Caco-2 (cell line): ENCODE measurements around the gene PNLIPRP1. TPM values are rescaled to one million over a fixed set of nuclear protein-coding genes. Genes with fewer than 3 reads are reported as not detected.

Experiments
- BruUV-seq: library from RNA; stranded (reverse); fragments of 400-500 nt; replicated peaks from 2 replicates; lab custom pipeline; 2021; lab: Mats Ljungman, UMichigan
- CTCF ChIA-PET: fragments of 300-600 bp; sonication (Branson Sonifier 250); formaldehyde crosslinking; loops from one replicate; lab custom pipeline; 2022; ENCODE audit warnings: antibody characterized with exemption; lab: Charles Lee
- POLR2A ChIA-PET: fragments of 300-600 bp; sonication (Branson Sonifier 250); formaldehyde crosslinking; loops from one replicate; lab custom pipeline; 2022; ENCODE audit warnings: antibody characterized with exemption; lab: Charles Lee
- DNase-seq, 2 experiments: peaks; one replicate each; pipeline versions ENCODE4 v3.0.0 to v3.0.0-alpha.2; 2020 to 2022
- H3K27me3 ChIP-seq: replicated peaks from 2 replicates; pipeline ENCODE4 v1.6.0; 2011; ENCODE audit warnings: low read length; ENCODE audit not compliant: control insufficient read depth, insufficient read depth
- H3K36me3 ChIP-seq: 2 replicates; pipeline ENCODE4 v1.5.1; 2011; ENCODE audit warnings: low read length; ENCODE audit not compliant: control insufficient read depth, insufficient read depth
- H3K4me1 ChIP-seq: fragments of 250-450 bp; sonication (Bioruptor Pico); 2 replicates; pipeline ENCODE4 v1.5.1; 2020; ENCODE audit warnings: mild to moderate bottlenecking
- H3K4me3 ChIP-seq: 2 replicates; pipeline ENCODE4 v1.5.1; 2011; ENCODE audit warnings: low read depth, mild to moderate bottlenecking, control low read depth, low read length
- H3K9me3 ChIP-seq: fragments of 250-450 bp; sonication (Bioruptor Pico); 2 replicates; pipeline ENCODE4 v1.5.1; 2020; ENCODE audit warnings: mild to moderate bottlenecking, moderate library complexity
- H3K27ac Mint-ChIP-seq: one replicate; pipeline ENCODE4 v1.8.0; 2022; ENCODE audit warnings: mixed read lengths; ENCODE audit not compliant: unreplicated experiment
- H3K27me3 Mint-ChIP-seq: one replicate; pipeline ENCODE4 v1.8.0; 2022; ENCODE audit warnings: mixed read lengths; ENCODE audit not compliant: insufficient read depth, unreplicated experiment
- H3K36me3 Mint-ChIP-seq: one replicate; pipeline ENCODE4 v1.8.0; 2022; ENCODE audit warnings: mild to moderate bottlenecking, mixed read lengths; ENCODE audit not compliant: insufficient read depth, unreplicated experiment
- H3K4me1 Mint-ChIP-seq: one replicate; pipeline ENCODE4 v1.8.0; 2022; ENCODE audit warnings: low read depth, mixed read lengths; ENCODE audit not compliant: unreplicated experiment
- H3K4me3 Mint-ChIP-seq: one replicate; pipeline ENCODE4 v1.8.0; 2022; ENCODE audit warnings: mild to moderate bottlenecking, moderate library complexity, mixed read lengths; ENCODE audit not compliant: unreplicated experiment
- H3K9me3 Mint-ChIP-seq: one replicate; pipeline ENCODE4 v1.8.0; 2022; ENCODE audit warnings: mixed read lengths; ENCODE audit not compliant: unreplicated experiment
- intact Hi-C: fragments of 100-400 bp; cut with micrococcal nuclease; formaldehyde crosslinking; loops from one replicate; pipeline ENCODE4 v1.10.0; 2022; ENCODE audit not compliant: unreplicated experiment
- total RNA-seq: library from RNA; stranded (reverse); gene quantifications from 2 replicates; pipeline ENCODE4 v1.2.3, GENCODE V29; 2022
- TF ChIP-seq, protein P1 (sequence below), 2 experiments: fragments of 200-600 bp in 1 of 2; IDR thresholded peaks; 1 replicate in 1 of 2; 2 replicates in 1 of 2; pipeline versions ENCODE4 v1.5.1 to v1.8.0; 2011 to 2022; ENCODE audit warnings: antibody characterized with exemption in 1 of 2, control low read depth in 1 of 2, inconsistent platforms in 1 of 2, low read depth in 1 of 2, low read length in 1 of 2, mild to moderate bottlenecking in 1 of 2, moderate library complexity in 1 of 2; ENCODE audit not compliant: insufficient read depth in 1 of 2, severe bottlenecking in 1 of 2, unreplicated experiment in 1 of 2

Gene PNLIPRP1
- total RNA-seq, 1 experiment from 2014 or later: not detected

GRCh38 chr10:116599991-116600390 lies 9.2 kb downstream of the PNLIPRP1 start:
- Histone ChIP-seq H3K4me3 (no peak overlapping the region), H3K4me1 (no peaks in the 10 kb centered on the region), H3K27me3 (no peaks in the 10 kb centered on the region), H3K9me3 (no peaks in the 10 kb centered on the region), H3K36me3 (no peaks in the 10 kb centered on the region)
- intact Hi-C loops: no loop called here
- TF ChIP-seq, protein P1, sequence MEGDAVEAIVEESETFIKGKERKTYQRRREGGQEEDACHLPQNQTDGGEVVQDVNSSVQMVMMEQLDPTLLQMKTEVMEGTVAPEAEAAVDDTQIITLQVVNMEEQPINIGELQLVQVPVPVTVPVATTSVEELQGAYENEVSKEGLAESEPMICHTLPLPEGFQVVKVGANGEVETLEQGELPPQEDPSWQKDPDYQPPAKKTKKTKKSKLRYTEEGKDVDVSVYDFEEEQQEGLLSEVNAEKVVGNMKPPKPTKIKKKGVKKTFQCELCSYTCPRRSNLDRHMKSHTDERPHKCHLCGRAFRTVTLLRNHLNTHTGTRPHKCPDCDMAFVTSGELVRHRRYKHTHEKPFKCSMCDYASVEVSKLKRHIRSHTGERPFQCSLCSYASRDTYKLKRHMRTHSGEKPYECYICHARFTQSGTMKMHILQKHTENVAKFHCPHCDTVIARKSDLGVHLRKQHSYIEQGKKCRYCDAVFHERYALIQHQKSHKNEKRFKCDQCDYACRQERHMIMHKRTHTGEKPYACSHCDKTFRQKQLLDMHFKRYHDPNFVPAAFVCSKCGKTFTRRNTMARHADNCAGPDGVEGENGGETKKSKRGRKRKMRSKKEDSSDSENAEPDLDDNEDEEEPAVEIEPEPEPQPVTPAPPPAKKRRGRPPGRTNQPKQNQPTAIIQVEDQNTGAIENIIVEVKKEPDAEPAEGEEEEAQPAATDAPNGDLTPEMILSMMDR (IDR thresholded peaks at IDR 0.05; ENCODE audit: insufficient read depth in 1 of 2, low read depth in 1 of 2, low read length in 1 of 2, severe bottlenecking in 1 of 2, unreplicated experiment in 1 of 2): no peak
- POLR2A ChIA-PET: no interaction called here
- no peak overlapping the region for H3K4me3 Mint-ChIP-seq
- no peak for DNase-seq
- H3K36me3 Mint-ChIP-seq: no peaks in the 10 kb centered on the region
- no peak overlapping the region for H3K27ac Mint-ChIP-seq
- CTCF ChIA-PET: no interaction called here
- H3K4me1 Mint-ChIP-seq: no peaks in the 10 kb centered on the region
- no peaks in the 10 kb centered on the region for H3K9me3 Mint-ChIP-seq
- no TSS peak for BruUV-seq
- H3K27me3 Mint-ChIP-seq: no peaks in the 10 kb centered on the region

GRCh38 chr10:116602648-116603400 lies 12.1 kb downstream of the PNLIPRP1 start:
- POLR2A ChIA-PET: no interaction called here
- Mint-ChIP-seq H3K27me3 (no peaks in the 10 kb centered on the region), H3K36me3 (no peaks in the 10 kb centered on the region), H3K27ac (no peak overlapping the region), H3K4me3 (no peak overlapping the region), H3K9me3 (no peaks in the 10 kb centered on the region), H3K4me1 (no peaks in the 10 kb centered on the region)
- Histone ChIP-seq H3K4me3 (no peak overlapping the region), H3K27me3 (no peaks in the 10 kb centered on the region), H3K4me1 (no peaks in the 10 kb centered on the region), H3K9me3 (no peaks in the 10 kb centered on the region), H3K36me3 (no peaks in the 10 kb centered on the region)
- DNase-seq: no peak
- TF ChIP-seq, protein P1 (IDR thresholded peaks at IDR 0.05; ENCODE audit: insufficient read depth in 1 of 2, low read depth in 1 of 2, low read length in 1 of 2, severe bottlenecking in 1 of 2, unreplicated experiment in 1 of 2): no peak
- intact Hi-C loops: no loop called here
- BruUV-seq: no TSS peak
- CTCF ChIA-PET: no interaction called here

GRCh38 chr10:116606061-116606483 lies 15.3 kb downstream of the PNLIPRP1 start:
- Mint-ChIP-seq H3K9me3 (no peaks in the 10 kb centered on the region), H3K4me1 (no peaks in the 10 kb centered on the region), H3K27me3 (no peaks in the 10 kb centered on the region), H3K4me3 (no peak overlapping the region), H3K27ac (no peak overlapping the region), H3K36me3 (no peaks in the 10 kb centered on the region)
- H3K4me3 ChIP-seq: no peak overlapping the region
- ChIA-PET POLR2A (no interaction called here), CTCF (no interaction called here)
- no peaks in the 10 kb centered on the region for H3K36me3 ChIP-seq
- H3K27me3 ChIP-seq: no peaks in the 10 kb centered on the region
- TF ChIP-seq, protein P1 (IDR thresholded peaks at IDR 0.05; ENCODE audit: insufficient read depth in 1 of 2, low read depth in 1 of 2, low read length in 1 of 2, severe bottlenecking in 1 of 2, unreplicated experiment in 1 of 2): no peak
- no peaks in the 10 kb centered on the region for H3K9me3 ChIP-seq
- peaks cover 4% of the 10 kb centered on the region; the same call in 1 of the 2 replicates for H3K4me1 ChIP-seq
- intact Hi-C loops: no loop called here
- no peak for DNase-seq
- no TSS peak for BruUV-seq
